ENCODE results near the gene CDH22. TPM values are rescaled to one million over a fixed set of nuclear protein-coding genes. Genes with fewer than 3 reads are reported as not detected.

Gene CDH22
- total and polyA plus RNA-seq, 2 experiments from 2014 or later, result not detected

GRCh38 chr20:46300281-46300680, 8.0 kb downstream of the CDH22 start:
- H3K9me3 ChIP-seq (ENCODE audit: low read depth), result no peaks in the 10 kb centered on the region
- no peaks in the 10 kb centered on the region for H3K36me3 ChIP-seq
- TF ChIP-seq, protein P1, sequence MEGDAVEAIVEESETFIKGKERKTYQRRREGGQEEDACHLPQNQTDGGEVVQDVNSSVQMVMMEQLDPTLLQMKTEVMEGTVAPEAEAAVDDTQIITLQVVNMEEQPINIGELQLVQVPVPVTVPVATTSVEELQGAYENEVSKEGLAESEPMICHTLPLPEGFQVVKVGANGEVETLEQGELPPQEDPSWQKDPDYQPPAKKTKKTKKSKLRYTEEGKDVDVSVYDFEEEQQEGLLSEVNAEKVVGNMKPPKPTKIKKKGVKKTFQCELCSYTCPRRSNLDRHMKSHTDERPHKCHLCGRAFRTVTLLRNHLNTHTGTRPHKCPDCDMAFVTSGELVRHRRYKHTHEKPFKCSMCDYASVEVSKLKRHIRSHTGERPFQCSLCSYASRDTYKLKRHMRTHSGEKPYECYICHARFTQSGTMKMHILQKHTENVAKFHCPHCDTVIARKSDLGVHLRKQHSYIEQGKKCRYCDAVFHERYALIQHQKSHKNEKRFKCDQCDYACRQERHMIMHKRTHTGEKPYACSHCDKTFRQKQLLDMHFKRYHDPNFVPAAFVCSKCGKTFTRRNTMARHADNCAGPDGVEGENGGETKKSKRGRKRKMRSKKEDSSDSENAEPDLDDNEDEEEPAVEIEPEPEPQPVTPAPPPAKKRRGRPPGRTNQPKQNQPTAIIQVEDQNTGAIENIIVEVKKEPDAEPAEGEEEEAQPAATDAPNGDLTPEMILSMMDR (IDR thresholded peaks at IDR 0.05; ENCODE audit: low read depth, low read length), result no peak
- H3K27ac ChIP-seq, result no peak overlapping the region
- no peak overlapping the region for H3K4me3 ChIP-seq
- peaks cover 25% of the 10 kb centered on the region for H3K27me3 ChIP-seq
- H3K4me1 ChIP-seq (ENCODE audit: low read depth), result no peaks in the 10 kb centered on the region
- DNase-seq (ENCODE audit: low read depth in 1 of 2, low spot score in 1 of 2), result no peak

DNA sequence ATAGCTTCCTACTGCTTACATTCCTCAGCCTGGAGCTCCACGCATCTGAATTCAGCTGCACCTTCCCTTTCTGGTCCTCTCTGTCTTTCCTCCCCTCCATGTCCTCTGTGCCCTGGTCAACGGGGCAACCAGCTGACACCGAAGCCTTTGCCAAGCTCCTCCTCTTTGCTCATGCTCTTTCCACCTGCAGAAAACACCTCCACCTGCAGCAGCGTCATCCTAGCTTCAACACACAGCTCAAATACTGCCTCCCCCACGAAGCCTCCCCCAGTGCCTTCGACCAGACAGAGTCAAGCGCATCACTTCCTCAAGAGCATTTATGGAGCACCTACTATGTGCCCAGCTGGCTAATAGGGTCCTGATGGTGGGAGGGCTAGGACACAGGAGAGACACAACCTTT, 9.2 kb downstream of the CDH22 start:
- Histone ChIP-seq H3K27ac (no peak overlapping the region), H3K36me3 (no peaks in the 10 kb centered on the region)
- TF ChIP-seq, protein P1 (IDR thresholded peaks at IDR 0.05; ENCODE audit: low read depth, low read length), result no peak

GRCh38 chr20:46298374-46298773, 9.9 kb downstream of the CDH22 start:
- H3K4me3 ChIP-seq, result no peak overlapping the region
- H3K9me3 ChIP-seq (ENCODE audit: low read depth), result no peaks in the 10 kb centered on the region
- TF ChIP-seq, protein P1 (IDR thresholded peaks at IDR 0.05; ENCODE audit: low read depth, low read length), result no peak
- no peak for DNase-seq (ENCODE audit: low read depth in 1 of 2, low spot score in 1 of 2)
- no peaks in the 10 kb centered on the region for H3K36me3 ChIP-seq
- H3K4me1 ChIP-seq (ENCODE audit: low read depth), result no peaks in the 10 kb centered on the region
- no peak overlapping the region for H3K27ac ChIP-seq
- H3K27me3 ChIP-seq, result peaks cover 6% of the 10 kb centered on the region

More for the DNA sequence above, 9.2 kb downstream of the CDH22 start:
- Histone ChIP-seq H3K4me1 (ENCODE audit: low read depth) (no peaks in the 10 kb centered on the region), H3K9me3 (ENCODE audit: low read depth) (no peaks in the 10 kb centered on the region), H3K4me3 (no peak overlapping the region), H3K27me3 (peaks cover 13% of the 10 kb centered on the region)
- DNase-seq (ENCODE audit: low read depth in 1 of 2, low spot score in 1 of 2), result no peak

DNA sequence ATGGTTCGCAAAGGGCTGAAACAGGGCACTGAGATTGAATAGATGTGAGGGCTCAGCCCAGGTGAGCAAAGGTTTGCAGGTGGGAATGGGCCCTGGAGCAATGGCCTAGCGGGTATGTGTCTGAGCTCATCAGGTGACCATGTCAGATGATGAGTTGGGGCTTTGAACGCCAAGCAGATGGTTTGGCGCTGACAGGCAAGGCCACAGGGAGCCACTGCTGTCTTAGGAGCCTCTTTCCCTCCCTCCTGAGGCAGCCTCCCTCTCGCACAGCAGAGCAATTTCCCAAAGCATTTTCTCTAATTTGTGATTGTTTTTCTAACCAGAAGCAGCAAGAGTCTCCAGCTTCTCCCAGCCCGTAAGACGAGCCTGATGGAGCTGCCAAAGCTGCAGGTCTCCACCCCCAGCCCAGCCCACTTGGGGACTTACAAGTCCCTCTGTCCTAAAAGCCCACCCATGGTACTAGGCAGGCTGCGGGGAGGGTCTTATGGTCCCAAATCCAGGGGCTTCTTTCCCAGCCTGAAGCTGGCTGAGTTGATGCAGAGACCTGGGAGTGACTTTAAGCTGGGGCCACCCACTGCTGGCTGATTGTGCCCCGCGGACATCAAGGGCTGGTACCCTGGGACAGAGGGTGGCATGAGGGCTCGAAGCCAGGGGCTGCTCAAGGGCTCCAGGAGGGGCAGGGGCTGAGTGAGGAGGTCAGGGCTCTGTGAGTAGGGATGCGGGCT, 11.6 kb downstream of the CDH22 start:
- TF ChIP-seq, protein P1 (IDR thresholded peaks at IDR 0.05; ENCODE audit: low read depth, low read length), result no peak
- DNase-seq (ENCODE audit: low read depth in 1 of 2, low spot score in 1 of 2), result no peak
- no peaks in the 10 kb centered on the region for H3K36me3 ChIP-seq
- no peak overlapping the region for H3K27ac ChIP-seq
- no peak overlapping the region for H3K4me3 ChIP-seq
- no peaks in the 10 kb centered on the region for H3K4me1 ChIP-seq (ENCODE audit: low read depth)
- H3K27me3 ChIP-seq, result no peaks in the 10 kb centered on the region
- no peaks in the 10 kb centered on the region for H3K9me3 ChIP-seq (ENCODE audit: low read depth)

- Histone ChIP-seq H3K36me3 (no peaks in the 10 kb centered on the region), H3K27me3 (no peaks in the 10 kb centered on the region), H3K27ac (no peak overlapping the region), H3K9me3 (ENCODE audit: low read depth) (no peaks in the 10 kb centered on the region), H3K4me3 (no peak overlapping the region), H3K4me1 (ENCODE audit: low read depth) (no peaks in the 10 kb centered on the region)
- peak; percentile 76 to 92 for DNase-seq (ENCODE audit: low read depth in 1 of 2, low spot score in 1 of 2)
- TF ChIP-seq, protein P1 (IDR thresholded peaks at IDR 0.05; ENCODE audit: low read depth, low read length), result no peak
Measured at GRCh38 chr20:46293084-46293483, 15.2 kb downstream of the CDH22 start.
